DOHH2 (cell line): ENCODE results near the gene KRT24.

ENCODE experiments used
- H3F3A ChIP-seq: fragments of 200-600 bp; sonication (generic), shearing (Covaris generic); 2 replicates; pipeline ENCODE4 v1.6.0; 2016; ENCODE audit warnings: antibody characterized with exemption, mild to moderate bottlenecking; ENCODE audit not compliant: control insufficient read depth, insufficient read depth
- H3K27ac ChIP-seq: fragments of 200-600 bp; sonication (generic); 2 replicates; pipeline ENCODE4 v1.5.1; 2014; ENCODE audit warnings: low read depth, mild to moderate bottlenecking, low read length, moderate library complexity
- H3K27me3 ChIP-seq: fragments of 200-600 bp; sonication (generic); 2 replicates; pipeline ENCODE4 v1.6.1; 2014; ENCODE audit warnings: mild to moderate bottlenecking, low read length, mixed read lengths; ENCODE audit not compliant: control insufficient read depth
- H3K36me3 ChIP-seq: fragments of 200-600 bp; sonication (generic); 2 replicates; pipeline ENCODE4 v1.6.1; 2014; ENCODE audit warnings: mild to moderate bottlenecking, low read length, moderate library complexity, mixed read lengths; ENCODE audit not compliant: control insufficient read depth
- H3K4me1 ChIP-seq: fragments of 200-600 bp; sonication (generic); 2 replicates; pipeline ENCODE4 v1.6.1; 2014; ENCODE audit warnings: mild to moderate bottlenecking, low read length, mixed read lengths; ENCODE audit not compliant: control insufficient read depth
- H3K4me2 ChIP-seq: fragments of 200-600 bp; sonication (generic); 2 replicates; pipeline ENCODE4 v1.6.0; 2014; ENCODE audit warnings: mild to moderate bottlenecking, low read length, moderate library complexity
- H3K4me3 ChIP-seq: fragments of 200-600 bp; sonication (generic); 2 replicates; pipeline ENCODE4 v1.5.1; 2014; ENCODE audit warnings: mild to moderate bottlenecking, low read length, mixed read lengths
- H3K79me2 ChIP-seq: fragments of 200-600 bp; sonication (generic); 2 replicates; pipeline ENCODE4 v1.6.1; 2014; ENCODE audit warnings: mild to moderate bottlenecking, low read length, mixed read lengths; ENCODE audit not compliant: control insufficient read depth
- H3K9me2 ChIP-seq: fragments of 200-600 bp; sonication (generic); replicated peaks from 2 replicates; pipeline ENCODE4 v1.6.1; 2014; ENCODE audit warnings: mild to moderate bottlenecking, low read length, mixed read lengths; ENCODE audit not compliant: control insufficient read depth
- H3K9me3 ChIP-seq: fragments of 200-600 bp; sonication (generic); 2 replicates; pipeline ENCODE4 v1.6.1; 2014; ENCODE audit warnings: antibody characterized with exemption, low read length, mixed read lengths; ENCODE audit not compliant: control insufficient read depth, insufficient read depth
- H4K20me1 ChIP-seq: fragments of 200-600 bp; sonication (generic); 2 replicates; pipeline ENCODE4 v1.6.0; 2014; ENCODE audit warnings: low read depth, mild to moderate bottlenecking, antibody characterized with exemption, low read length, moderate library complexity; ENCODE audit not compliant: control insufficient read depth, insufficient read depth
- CTCF ChIP-seq: fragments of 200-600 bp; sonication (generic); IDR thresholded peaks from one replicate; pipeline ENCODE4 v1.5.1; 2014; ENCODE audit warnings: antibody characterized with exemption, mild to moderate bottlenecking, low read depth, low read length; ENCODE audit not compliant: poor library complexity, severe bottlenecking
- EZH2phosphoT487 ChIP-seq: fragments of 200-600 bp; sonication (generic); IDR thresholded peaks from 2 replicates; pipeline ENCODE4 v1.6.1; 2017; ENCODE audit warnings: borderline replicate concordance, mild to moderate bottlenecking, antibody characterized with exemption, low read length, moderate library complexity, mixed read lengths

KRT24 gene

DNA sequence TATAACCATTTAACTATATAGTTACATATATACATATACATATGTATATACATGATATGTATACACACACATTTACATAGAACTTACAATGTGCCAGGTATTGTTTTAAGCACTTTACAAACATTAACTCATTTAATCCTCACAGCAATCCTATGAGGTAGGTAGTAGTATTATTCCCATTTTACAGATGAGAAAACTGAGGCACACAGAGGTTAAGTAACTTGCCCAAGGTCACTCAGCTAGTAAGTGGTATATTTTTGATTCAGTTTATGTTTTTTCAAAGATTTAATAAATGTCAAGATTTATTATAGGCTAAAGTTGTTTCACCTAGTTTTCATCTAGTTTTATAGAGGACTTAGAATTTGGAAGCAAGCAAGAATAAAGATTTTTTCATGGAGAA, 45.2 kb downstream of the KRT24 start:
- no peaks in the 10 kb centered on the region for H3K79me2 ChIP-seq
- H3K9me2 ChIP-seq, result no peaks in the 10 kb centered on the region
- TF ChIP-seq CTCF (no peak), EZH2phosphoT487 (no peak)
- no peaks in the 10 kb centered on the region for H3K36me3 ChIP-seq
- no peak overlapping the region for H3K4me2 ChIP-seq
- H3K9me3 ChIP-seq, result no peaks in the 10 kb centered on the region
- no peak overlapping the region for H3K4me3 ChIP-seq
- no peaks in the 10 kb centered on the region for H3K4me1 ChIP-seq
- H3F3A ChIP-seq, result no peaks in the 10 kb centered on the region
- no peak overlapping the region for H3K27ac ChIP-seq
- H4K20me1 ChIP-seq, result no peaks in the 10 kb centered on the region
- H3K27me3 ChIP-seq, result peaks cover 15% of the 10 kb centered on the region

DNA sequence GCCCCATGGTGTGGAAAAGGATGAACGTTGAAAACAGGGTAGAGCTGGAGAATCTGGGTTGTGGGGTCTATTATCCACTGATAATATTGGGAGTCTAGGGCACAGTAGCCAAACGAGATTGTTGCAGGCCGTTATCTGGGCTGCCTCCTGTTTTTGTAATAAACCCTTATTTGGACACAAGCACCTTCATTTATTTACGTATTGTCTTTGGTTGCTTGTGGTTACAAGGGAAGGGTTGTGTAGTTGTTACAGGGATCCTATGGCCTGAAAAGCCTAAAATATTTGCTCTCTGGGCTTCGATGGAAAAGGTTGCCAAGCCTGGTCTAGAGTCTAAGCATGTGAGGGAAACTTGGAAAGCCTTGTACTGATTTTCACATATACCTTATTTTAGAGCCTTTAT, 51.6 kb downstream of the KRT24 start:
- H3K9me3 ChIP-seq, result no peaks in the 10 kb centered on the region
- 0 out of 2 replicates have a peak, but pooled peaks cover 3% of the 10 kb centered on the region for H3K27me3 ChIP-seq
- peaks cover 17% of the 10 kb centered on the region for H3K79me2 ChIP-seq
- peaks cover 9% of the 10 kb centered on the region for H3K4me1 ChIP-seq
- H4K20me1 ChIP-seq, result 0 out of 2 replicates have a peak, but pooled peaks cover under 1% of the 10 kb centered on the region
- no peaks in the 10 kb centered on the region for H3F3A ChIP-seq
- no peaks in the 10 kb centered on the region for H3K9me2 ChIP-seq
- H3K4me2 ChIP-seq, result no peak overlapping the region
- H3K36me3 ChIP-seq, result peaks cover 5% of the 10 kb centered on the region; the same call in 1 of the 2 replicates
- no peak overlapping the region for H3K27ac ChIP-seq
- H3K4me3 ChIP-seq, result no peak overlapping the region
- TF ChIP-seq CTCF, result no peak
- no peak for TF ChIP-seq EZH2phosphoT487

DNA sequence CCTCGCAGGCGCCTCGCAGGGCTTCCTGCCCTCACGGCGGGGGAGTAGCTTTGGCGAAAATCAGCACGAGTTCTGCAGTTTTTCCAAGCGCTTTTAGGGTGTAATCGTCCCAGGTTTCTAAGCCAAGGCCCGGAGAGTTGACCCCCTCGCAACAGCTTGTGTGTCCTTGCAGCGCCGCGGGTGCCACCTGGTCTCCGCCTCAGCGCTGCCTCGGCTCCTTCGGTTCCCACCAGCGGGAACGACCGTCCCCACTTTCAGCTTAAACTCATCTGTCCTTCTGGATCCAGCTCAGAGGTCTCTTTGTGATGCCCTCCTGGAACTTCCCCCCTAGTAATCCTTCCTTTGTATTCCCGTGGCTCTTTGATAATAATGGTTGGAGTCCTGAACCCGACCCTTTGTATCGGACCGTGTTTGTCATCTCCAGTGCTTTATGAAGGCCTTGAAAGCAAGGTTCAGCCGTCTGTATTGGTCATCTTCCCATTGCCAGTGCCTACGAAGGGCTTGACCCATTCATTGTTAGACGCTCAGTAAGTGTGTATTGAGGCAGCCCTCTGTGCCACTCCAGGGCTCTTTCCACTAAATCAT, 55.1 kb downstream of the KRT24 start:
- Histone ChIP-seq H3K4me2 (peak overlapping the region; percentile 86), H3K4me3 (peak overlapping the region; percentile 93), H3K9me3 (no peaks in the 10 kb centered on the region), H3K79me2 (peaks cover 51% of the 10 kb centered on the region), H4K20me1 (peaks cover 18% of the 10 kb centered on the region), H3K27ac (peak overlapping the region; percentile 67), H3K4me1 (peaks cover 30% of the 10 kb centered on the region), H3K9me2 (no peaks in the 10 kb centered on the region), H3F3A (no peaks in the 10 kb centered on the region; the same call in 1 of the 2 replicates), H3K36me3 (peaks cover 37% of the 10 kb centered on the region), H3K27me3 (no peaks in the 10 kb centered on the region)
- TF ChIP-seq CTCF (no peak), EZH2phosphoT487 (no peak)
